ENCODE results near the gene RALGAPA2.

- TF ChIP-seq CTCF (IDR thresholded peaks at IDR 0.05), result no peak
- TF ChIP-seq POLR2A (IDR thresholded peaks at IDR 0.05), result no peak
These were observed 81.9 kb downstream of the RALGAPA2 start for GRCh38 chr20:20630551-20630950.
